ENCODE results near the gene DACT3. TPM values are rescaled to one million over a fixed set of nuclear protein-coding genes. Genes with fewer than 3 reads are reported as not detected.

DACT3 gene
- total RNA-seq, 2 experiments from 2014 or later = 0.31 to 0.42 TPM

DNA sequence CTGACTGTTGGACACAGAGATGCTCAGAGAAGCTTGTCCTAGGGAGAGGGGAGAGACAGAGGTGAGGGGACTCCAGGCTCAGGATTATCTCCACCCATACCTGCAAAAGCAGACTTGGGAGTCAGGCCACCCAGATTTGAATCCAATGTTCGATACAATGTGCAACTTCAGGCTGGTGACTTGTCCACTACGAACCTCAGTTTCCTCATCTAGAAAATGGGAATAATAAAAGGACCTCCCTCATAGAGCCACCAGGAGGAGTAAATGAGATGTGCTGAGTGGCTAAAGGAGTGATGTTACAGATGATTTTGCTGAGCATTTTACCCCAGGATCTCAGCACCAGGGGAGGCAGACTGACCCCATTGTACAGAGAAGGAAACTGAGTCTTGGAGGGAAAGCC, 31.0 kb upstream of the DACT3 start:
- ChIA-PET POLR2A (no interaction called here), CTCF (interaction anchor here (2.1 to 2.4 kb wide), 2 partner anchors 12 to 19 kb away, joined by 6 to 8 read pairs; no protein-coding TSS in a partner anchor)
- no peak for DNase-seq
- Mint-ChIP-seq H3K9me3 (no peaks in the 10 kb centered on the region), H3K27ac (no peak overlapping the region), H3K27me3 (no peaks in the 10 kb centered on the region), H3K4me1 (peaks cover 2% of the 10 kb centered on the region), H3K4me3 (no peak overlapping the region), H3K36me3 (ENCODE audit: low read depth) (peaks cover 73% of the 10 kb centered on the region)

DNA sequence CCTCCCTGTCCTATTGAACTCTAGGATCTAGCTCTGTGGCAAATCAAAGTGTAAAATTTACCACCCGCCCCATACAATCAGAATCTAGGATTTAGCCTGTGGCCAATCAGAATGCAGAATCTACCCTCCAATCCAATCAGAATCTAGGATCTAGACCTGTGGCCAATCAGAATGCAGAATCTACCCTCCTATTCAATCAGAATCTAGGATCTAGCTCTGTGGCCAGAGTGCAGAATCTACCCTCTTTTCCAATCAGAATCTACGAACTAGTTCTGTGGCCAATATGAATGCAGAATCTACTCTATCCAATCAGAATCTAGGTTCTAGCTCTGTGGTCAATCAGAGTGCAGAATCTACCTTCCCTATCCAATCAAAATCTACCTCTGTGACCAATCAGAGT, 30.1 kb upstream of the DACT3 start:
- CTCF ChIA-PET = interaction anchor here (1.0 to 2.4 kb wide), 3 partner anchors 12 to 20 kb away, joined by 3 to 8 read pairs (median 6); no protein-coding TSS in a partner anchor
- Mint-ChIP-seq H3K36me3 (ENCODE audit: low read depth) (peaks cover 66% of the 10 kb centered on the region), H3K4me1 (no peaks in the 10 kb centered on the region), H3K27me3 (no peaks in the 10 kb centered on the region), H3K27ac (no peak overlapping the region), H3K4me3 (no peak overlapping the region), H3K9me3 (no peaks in the 10 kb centered on the region)
- POLR2A ChIA-PET = no interaction called here
- DNase-seq = no peak

DNA sequence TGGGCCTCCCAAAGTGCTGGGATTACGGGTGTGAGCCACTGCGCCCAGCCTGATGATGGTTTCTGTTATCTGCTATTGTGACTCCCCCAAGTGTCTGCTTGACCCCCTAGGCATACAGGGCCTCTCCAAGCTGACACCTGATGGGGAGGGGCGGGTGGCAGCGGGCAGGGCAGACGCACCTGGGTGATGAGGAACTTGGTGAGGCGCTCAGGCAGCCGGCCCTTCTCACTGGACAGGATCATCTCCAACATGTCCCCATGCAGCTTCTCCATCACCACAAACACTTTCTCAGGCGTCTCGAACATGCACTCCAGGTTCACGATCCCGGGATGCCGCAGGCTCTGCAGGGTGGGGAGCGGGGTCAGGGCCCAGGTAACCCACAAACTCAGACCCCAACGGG, 28.4 kb upstream of the DACT3 start:
- CTCF ChIA-PET = interaction anchor here (0.9 to 1.9 kb wide), 4 partner anchors 10 to 95 kb away, joined by 3 to 5 read pairs (median 4); no protein-coding TSS in a partner anchor
- Mint-ChIP-seq H3K4me1 (no peaks in the 10 kb centered on the region), H3K4me3 (no peak overlapping the region), H3K27me3 (no peaks in the 10 kb centered on the region), H3K36me3 (ENCODE audit: low read depth) (peaks cover 65% of the 10 kb centered on the region), H3K9me3 (no peaks in the 10 kb centered on the region), H3K27ac (no peak overlapping the region)
- DNase-seq = no peak
- POLR2A ChIA-PET = no interaction called here

DNA sequence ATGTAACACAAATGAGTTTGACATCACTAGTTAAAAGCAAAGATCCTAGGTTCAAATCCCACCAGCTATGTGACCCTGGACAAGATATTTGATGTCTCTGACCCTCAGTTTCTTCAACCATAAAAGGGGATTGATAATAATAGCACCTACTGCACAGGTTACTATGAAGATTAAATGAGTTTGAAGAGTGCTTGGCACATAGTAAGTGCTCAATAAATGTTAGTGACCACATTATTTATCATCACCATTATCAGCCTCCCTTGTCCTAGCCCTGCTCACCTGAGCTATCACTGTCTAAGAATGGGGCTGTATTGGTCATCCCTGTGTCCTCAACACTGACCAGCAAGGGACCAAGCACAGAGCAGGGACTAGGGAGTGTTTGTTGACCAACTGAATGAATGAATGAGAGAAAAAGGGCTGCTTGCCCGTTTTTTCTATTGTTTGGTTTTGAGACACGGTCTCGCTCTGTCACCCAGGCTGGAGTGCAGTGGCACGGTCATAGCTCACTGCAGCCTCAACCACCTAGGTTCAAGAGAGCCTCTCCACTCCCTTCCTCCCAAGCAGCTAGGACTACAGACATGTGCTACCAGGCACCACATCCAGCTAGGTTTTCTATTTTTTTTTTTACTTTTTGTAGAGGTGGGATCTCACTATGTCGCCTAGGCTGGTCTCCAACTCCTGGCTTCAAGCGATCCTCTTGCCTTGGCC, 26.6 kb upstream of the DACT3 start:
- ChIA-PET CTCF (interaction anchor here (0.6 to 1.9 kb wide), 2 partner anchors 10 to 603 kb away, joined by 5 read pairs; no protein-coding TSS in a partner anchor), POLR2A (no interaction called here)

GRCh38 chr19:46685189-46685588, 24.2 kb upstream of the DACT3 start:
- H3K27ac Mint-ChIP-seq = no peak overlapping the region
- CTCF ChIA-PET = interaction anchor here (0.7 to 1.9 kb wide), 6 partner anchors 12 to 155 kb away, joined by 3 to 5 read pairs (median 4); partner anchors contain the start of gene DACT3
- no peaks in the 10 kb centered on the region for H3K27me3 Mint-ChIP-seq
- peaks cover 43% of the 10 kb centered on the region for H3K36me3 Mint-ChIP-seq (ENCODE audit: low read depth)
- DNase-seq = no peak
- no peak overlapping the region for H3K4me3 Mint-ChIP-seq
- H3K4me1 Mint-ChIP-seq = no peaks in the 10 kb centered on the region
- H3K9me3 Mint-ChIP-seq = no peaks in the 10 kb centered on the region
- POLR2A ChIA-PET = no interaction called here

More for the DNA sequence above, 26.6 kb upstream of the DACT3 start:
- Mint-ChIP-seq H3K36me3 (ENCODE audit: low read depth) (peaks cover 58% of the 10 kb centered on the region), H3K9me3 (no peaks in the 10 kb centered on the region), H3K4me1 (no peaks in the 10 kb centered on the region), H3K27me3 (no peaks in the 10 kb centered on the region), H3K4me3 (no peak overlapping the region), H3K27ac (no peak overlapping the region)
- no peak for DNase-seq

DNA sequence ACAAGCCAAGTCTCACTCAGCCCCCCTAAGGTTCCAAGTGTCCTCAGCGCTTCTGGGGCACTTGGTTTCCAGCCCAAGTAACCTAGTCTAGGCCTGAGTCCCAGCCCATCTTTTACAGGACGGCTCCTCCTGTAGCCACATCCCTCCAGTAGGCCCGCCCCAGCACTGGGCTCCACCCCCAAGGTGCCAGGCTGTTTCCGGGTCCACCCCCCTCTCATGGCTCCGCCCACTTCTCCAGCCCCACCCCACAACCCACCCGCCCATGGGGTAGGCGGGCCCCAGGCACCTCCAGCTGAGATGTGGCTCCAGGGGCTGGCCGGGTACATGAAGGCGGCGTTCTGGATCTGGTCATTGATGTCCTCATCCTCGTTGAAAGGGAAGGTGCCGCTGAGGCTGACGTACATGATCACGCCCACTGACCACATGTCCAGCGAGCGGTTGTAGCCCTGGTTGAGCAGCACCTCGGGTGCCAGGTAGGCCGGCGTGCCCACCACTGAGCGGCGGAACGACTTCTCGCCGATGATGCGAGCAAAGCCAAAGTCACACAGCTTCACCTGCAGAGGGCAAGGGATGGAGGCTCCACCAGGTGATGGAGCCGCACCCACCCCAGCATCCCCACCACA, 17.2 kb upstream of the DACT3 start:
- Mint-ChIP-seq H3K9me3 (no peaks in the 10 kb centered on the region), H3K36me3 (ENCODE audit: low read depth) (peaks cover 70% of the 10 kb centered on the region), H3K4me3 (no peak overlapping the region), H3K27me3 (no peaks in the 10 kb centered on the region), H3K4me1 (peaks cover 22% of the 10 kb centered on the region), H3K27ac (no peak overlapping the region)
- peak; percentile 71 for DNase-seq
- ChIA-PET POLR2A (no interaction called here), CTCF (interaction anchor here (2.3 kb wide), 1 partner anchor 10 kb away, joined by 5 read pairs; no protein-coding TSS in a partner anchor)

DNA sequence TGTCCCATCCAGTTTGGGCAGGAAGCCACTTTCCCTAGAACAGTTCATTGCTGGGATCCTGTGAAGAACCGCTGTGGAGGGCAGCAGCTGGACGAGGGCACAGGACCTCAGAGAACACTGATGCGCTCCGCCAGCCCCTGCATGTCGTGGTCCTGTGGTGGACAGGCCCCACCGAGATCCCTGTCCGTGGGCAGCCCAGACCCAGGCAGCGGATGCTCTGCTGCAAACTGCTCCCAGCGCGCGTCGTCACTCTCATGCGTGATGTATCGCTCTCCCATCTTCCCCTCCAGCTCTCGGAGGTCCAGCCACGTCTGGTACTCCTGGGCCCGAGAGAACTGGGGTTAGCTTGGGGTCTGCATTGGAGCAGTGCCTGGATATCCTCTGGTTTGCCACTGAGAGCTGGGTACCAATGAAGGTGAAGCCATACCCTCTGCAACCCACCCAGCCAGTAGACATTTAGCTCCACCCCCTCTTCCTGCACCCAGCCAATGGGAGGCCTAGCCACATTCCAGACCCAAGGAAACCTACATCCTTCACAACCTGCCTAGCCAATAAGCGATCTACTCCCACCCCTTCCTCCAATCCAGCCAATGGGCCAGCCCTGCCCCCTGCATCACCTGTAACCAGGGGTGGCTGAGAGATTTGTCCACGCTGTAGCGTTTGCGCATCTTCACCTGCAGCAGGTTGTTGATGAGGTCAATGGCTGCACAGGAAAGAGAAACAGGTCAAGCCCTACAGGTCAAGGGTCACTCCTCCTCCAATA, 13.6 kb upstream of the DACT3 start:
- H3K4me1 Mint-ChIP-seq = peaks cover 19% of the 10 kb centered on the region
- ChIA-PET POLR2A (interaction anchor here (0.5 kb wide), 1 partner anchor 1029 kb away, joined by 3 read pairs; no protein-coding TSS in a partner anchor), CTCF (interaction anchor here (0.6 to 4.2 kb wide), 6 partner anchors 13 to 60 kb away, joined by 3 to 21 read pairs (median 3); partner anchors contain the start of gene DACT3)
- no peak overlapping the region for H3K27ac Mint-ChIP-seq
- H3K9me3 Mint-ChIP-seq = peaks cover 4% of the 10 kb centered on the region
- no peak overlapping the region for H3K4me3 Mint-ChIP-seq
- no peaks in the 10 kb centered on the region for H3K27me3 Mint-ChIP-seq
- DNase-seq = no peak
- H3K36me3 Mint-ChIP-seq (ENCODE audit: low read depth) = peaks cover 67% of the 10 kb centered on the region

DNA sequence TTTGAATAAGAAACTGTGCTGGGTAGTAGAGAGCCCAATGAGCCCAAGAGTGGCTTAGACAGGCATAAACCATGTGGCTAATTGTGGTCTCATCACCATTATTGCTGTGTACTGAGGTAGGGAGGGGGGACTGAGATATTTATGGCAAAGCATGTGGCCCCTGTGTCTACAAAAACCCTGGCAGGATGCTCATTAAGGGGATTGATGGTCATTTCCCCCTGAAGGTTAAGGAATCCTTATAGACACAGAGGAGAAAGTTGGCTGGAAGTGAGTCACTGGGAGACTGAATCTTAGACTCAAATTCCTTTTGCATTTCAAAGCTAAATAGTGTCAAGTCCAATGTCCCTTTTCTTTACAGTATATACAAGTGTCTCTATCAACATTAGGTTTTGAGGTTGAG, 9.8 kb upstream of the DACT3 start:
- no peak for DNase-seq
- CTCF ChIA-PET = interaction anchor here (0.6 to 4.2 kb wide), 2 partner anchors 9 to 309 kb away, joined by 3 to 21 read pairs; partner anchors contain the start of gene DACT3

DNA sequence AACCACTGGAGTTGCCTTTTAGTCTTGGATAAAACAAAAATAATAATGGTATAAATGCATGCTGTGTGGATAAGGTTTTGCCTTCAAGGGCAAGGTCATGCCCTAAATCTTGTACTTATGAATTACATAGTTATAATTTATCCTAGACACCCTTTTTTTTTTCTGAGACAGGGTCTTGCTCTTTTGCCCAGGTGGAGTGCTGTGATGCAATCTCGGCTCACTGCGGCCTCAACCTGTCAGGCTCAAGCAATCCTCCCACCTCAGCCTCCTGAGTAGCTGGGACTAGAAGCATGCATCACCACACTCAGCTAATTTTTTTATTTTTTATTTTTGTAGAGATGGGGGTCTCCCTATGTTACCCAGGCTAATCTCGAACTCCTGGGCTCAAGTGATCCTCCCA, 7.7 kb upstream of the DACT3 start:
- H3K27me3 Mint-ChIP-seq = no peaks in the 10 kb centered on the region

More for the DNA sequence above, 9.8 kb upstream of the DACT3 start:
- no peak overlapping the region for H3K27ac Mint-ChIP-seq
- H3K36me3 Mint-ChIP-seq (ENCODE audit: low read depth) = peaks cover 38% of the 10 kb centered on the region
- no peaks in the 10 kb centered on the region for H3K27me3 Mint-ChIP-seq
- H3K9me3 Mint-ChIP-seq = peaks cover 4% of the 10 kb centered on the region
- POLR2A ChIA-PET = no interaction called here
- H3K4me3 Mint-ChIP-seq = no peak overlapping the region
- H3K4me1 Mint-ChIP-seq = no peaks in the 10 kb centered on the region

DNA sequence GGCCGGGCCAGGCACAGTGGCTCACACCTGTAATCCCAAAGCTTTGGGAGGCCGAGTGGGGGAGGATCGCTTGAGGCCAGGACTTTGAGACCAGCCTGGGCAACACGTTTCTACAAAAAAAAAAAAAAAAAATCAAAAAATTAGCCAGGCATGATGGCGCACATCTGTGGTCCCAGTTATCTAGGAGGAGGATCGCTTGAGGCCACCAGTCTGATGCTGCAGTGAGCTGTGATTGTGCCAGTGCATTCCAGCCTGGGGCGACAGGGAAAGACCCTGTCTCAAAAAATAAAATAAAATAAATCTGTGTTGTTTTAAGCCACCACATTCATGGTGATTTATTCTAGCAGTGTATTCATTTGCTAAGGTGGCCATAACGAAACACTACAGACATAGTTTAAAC, 4.1 kb upstream of the DACT3 start:
- ChIA-PET POLR2A (no interaction called here), CTCF (interaction anchor here (0.6 to 1.4 kb wide), 4 partner anchors 51 to 1482 kb away, joined by 3 to 5 read pairs (median 4); no protein-coding TSS in a partner anchor)
- Mint-ChIP-seq H3K4me3 (no peak overlapping the region), H3K27ac (no peak overlapping the region), H3K4me1 (peaks cover 16% of the 10 kb centered on the region), H3K36me3 (ENCODE audit: low read depth) (no peaks in the 10 kb centered on the region), H3K27me3 (peaks cover 6% of the 10 kb centered on the region), H3K9me3 (peaks cover under 1% of the 10 kb centered on the region)
- no peak for DNase-seq

More for the DNA sequence above, 7.7 kb upstream of the DACT3 start:
- Mint-ChIP-seq H3K27ac (no peak overlapping the region), H3K36me3 (ENCODE audit: low read depth) (peaks cover 19% of the 10 kb centered on the region), H3K4me1 (no peaks in the 10 kb centered on the region), H3K9me3 (peaks cover 4% of the 10 kb centered on the region), H3K4me3 (no peak overlapping the region)
- DNase-seq = no peak
- CTCF ChIA-PET = no interaction called here
- POLR2A ChIA-PET = no interaction called here

DNA sequence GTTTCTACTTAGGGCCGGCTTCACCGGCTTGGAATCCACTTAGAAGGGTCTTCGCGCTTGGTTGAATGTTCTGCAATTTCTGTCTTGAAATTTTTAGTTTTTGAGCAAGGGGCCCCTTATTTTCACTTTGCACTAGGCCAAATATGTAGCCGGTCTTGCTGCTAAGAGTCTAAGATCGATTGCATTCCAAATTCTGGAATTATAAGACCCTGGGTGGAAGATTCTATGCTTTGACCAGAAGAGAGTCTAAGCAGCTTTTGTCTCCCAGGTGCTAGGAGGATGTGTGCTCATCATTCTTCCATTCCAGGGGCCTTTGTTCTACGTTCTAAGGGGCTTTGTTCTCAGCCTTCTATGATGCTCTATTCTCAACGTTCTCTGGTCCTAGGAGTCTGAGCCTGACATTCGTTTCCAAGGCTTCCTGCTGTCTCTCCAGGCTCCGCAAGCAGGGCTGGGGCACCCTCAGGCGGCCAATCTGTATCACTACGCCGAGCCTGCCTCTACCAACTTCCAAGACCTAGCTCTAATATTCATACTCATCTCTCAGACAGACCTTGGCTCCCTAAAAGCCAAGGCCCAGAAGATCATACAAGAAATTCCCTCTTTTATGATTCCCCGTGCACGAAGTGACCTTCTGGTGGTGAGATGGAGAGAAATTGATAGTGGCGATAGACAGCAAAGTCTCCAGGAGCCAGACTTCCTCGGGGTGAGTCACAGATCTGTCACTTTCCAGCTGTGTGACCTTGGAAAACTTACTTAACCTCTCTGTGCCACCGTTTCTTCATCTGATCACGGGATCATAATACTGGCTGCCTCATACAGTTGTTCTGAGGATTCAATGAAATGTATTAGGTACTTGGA, 982 bp upstream of the DACT3 start:
- DNase-seq = peak; percentile 83
- Mint-ChIP-seq H3K4me1 (peaks cover 22% of the 10 kb centered on the region), H3K9me3 (no peaks in the 10 kb centered on the region), H3K27ac (peak overlapping the region; percentile 85), H3K4me3 (peak overlapping the region; percentile 65), H3K27me3 (peaks cover 23% of the 10 kb centered on the region), H3K36me3 (ENCODE audit: low read depth) (no peaks in the 10 kb centered on the region)
- CTCF ChIA-PET = interaction anchor here (0.6 to 4.1 kb wide), 33 partner anchors 9 to 139 kb away, joined by 3 to 78 read pairs (median 5); partner anchors contain the start of gene CALM3
- POLR2A ChIA-PET = interaction anchor here (1.1 to 1.2 kb wide), 2 partner anchors 51 to 61 kb away, joined by 3 read pairs; partner anchors contain the start of gene CALM3

All from activated CD4-positive, alpha-beta T cell treated with anti-CD3 and anti-CD28 coated beads, Interleukin-2, amount 10 ng/mL, durations not matched to agents 7 days and 5 days (primary cell).